IMR-90 (cell line): ENCODE data around the gene GYS1. TPM values are rescaled to one million over a fixed set of nuclear protein-coding genes. Genes with fewer than 3 reads are reported as not detected.

ENCODE experiments used
- ATAC-seq: fragments of 200-7000 bp; cut with Tn5 transposase; 2 replicates; pipeline ENCODE4 v1.9.1; 2020; ENCODE audit warnings: low read depth, mild to moderate bottlenecking, moderate library complexity
- BruUV-seq: library from RNA; stranded (reverse); fragments of 400-500 nt; replicated peaks from 2 replicates; lab custom pipeline; 2021; lab: Mats Ljungman, UMichigan
- CTCF ChIA-PET: fragments of 300-600 bp; formaldehyde crosslinking; extraction: SDS; loops from one replicate; lab custom pipeline; 2021; ENCODE audit warnings: antibody characterized with exemption; lab: Yijun Ruan, JAX
- POLR2A ChIA-PET: fragments of 300-600 bp; sonication (Branson Sonifier 250); formaldehyde crosslinking; loops from one replicate; lab custom pipeline; 2022; ENCODE audit warnings: antibody characterized with exemption; ENCODE audit not compliant: unreplicated experiment; lab: Charles Lee
- DNase-seq: peaks from one replicate; pipeline ENCODE4 v3.0.0; 2013
- H2AFZ ChIP-seq: replicated peaks from 2 replicates; pipeline ENCODE3; 2013; ENCODE audit warnings: low read length, mild to moderate bottlenecking; ENCODE audit not compliant: poor library complexity
- H2AK5ac ChIP-seq: 2 replicates; pipeline ENCODE4 v1.6.1; 2013; ENCODE audit warnings: low read depth, low read length, inconsistent platforms
- H2AK9ac ChIP-seq: replicated peaks from 2 replicates; pipeline ENCODE3; 2013; ENCODE audit warnings: mild to moderate bottlenecking, low read depth, low read length, moderate library complexity; ENCODE audit not compliant: poor library complexity
- H2BK120ac ChIP-seq: 2 replicates; pipeline ENCODE4 v1.6.1; 2013; ENCODE audit warnings: low read depth, low read length, inconsistent platforms
- H2BK15ac ChIP-seq: 3 replicates; pipeline ENCODE4 v1.6.1; 2013; ENCODE audit warnings: low read depth, low read length, inconsistent platforms
- H2BK20ac ChIP-seq: 2 replicates; pipeline ENCODE4 v1.6.1; 2013; ENCODE audit warnings: low read depth, mild to moderate bottlenecking, inconsistent platforms, low read length, moderate library complexity
- H2BK5ac ChIP-seq: 2 replicates; pipeline ENCODE4 v1.6.1; 2013; ENCODE audit warnings: mild to moderate bottlenecking, low read depth, low read length, inconsistent platforms; ENCODE audit not compliant: poor library complexity, severe bottlenecking
- H3K14ac ChIP-seq: replicated peaks from 2 replicates; pipeline ENCODE4 v1.6.1; 2013; ENCODE audit warnings: low read depth, low read length, inconsistent platforms
- H3K18ac ChIP-seq: 2 replicates; pipeline ENCODE4 v1.6.1; 2013; ENCODE audit warnings: low read depth, low read length, control low read depth
- H3K23ac ChIP-seq: 2 replicates; pipeline ENCODE4 v1.6.1; 2013; ENCODE audit warnings: low read depth, low read length, inconsistent platforms
- H3K27ac ChIP-seq: 2 replicates; pipeline ENCODE4 v1.5.1; 2013; ENCODE audit warnings: mild to moderate bottlenecking, control low read depth, low read length; ENCODE audit not compliant: insufficient read depth
- H3K27me3 ChIP-seq: 2 replicates; pipeline ENCODE4 v1.6.1; 2013; ENCODE audit warnings: low read length; ENCODE audit not compliant: control insufficient read depth, insufficient read depth
- H3K36me3 ChIP-seq: 2 replicates; pipeline ENCODE4 v1.6.1; 2013; ENCODE audit warnings: low read length, mixed read lengths; ENCODE audit not compliant: control insufficient read depth, insufficient read depth
- H3K4ac ChIP-seq: 2 replicates; pipeline ENCODE4 v1.6.1; 2013; ENCODE audit warnings: low read depth, low read length, inconsistent platforms
- H3K4me1 ChIP-seq: 2 replicates; pipeline ENCODE4 v1.6.1; 2013; ENCODE audit warnings: low read length, mixed read lengths; ENCODE audit not compliant: control insufficient read depth, insufficient read depth
- H3K4me2 ChIP-seq: 2 replicates; pipeline ENCODE4 v1.6.1; 2013; ENCODE audit warnings: low read depth, mild to moderate bottlenecking, control low read depth, low read length, moderate library complexity
- H3K4me3 ChIP-seq: 2 replicates; pipeline ENCODE4 v1.5.1; 2013; ENCODE audit warnings: low read depth, mild to moderate bottlenecking, control low read depth, low read length, moderate library complexity; ENCODE audit not compliant: insufficient read depth
- H3K56ac ChIP-seq: 2 replicates; pipeline ENCODE4 v1.6.1; 2013; ENCODE audit warnings: low read length, inconsistent platforms; ENCODE audit not compliant: insufficient read depth; ENCODE audit errors: extremely low read depth
- H3K79me1 ChIP-seq, 2 experiments: 2 replicates each; pipeline ENCODE4 v1.6.1; 2013; ENCODE audit warnings: low read length in 2 of 2, inconsistent platforms in 1 of 2, low read depth in 1 of 2
- H3K9ac ChIP-seq: 2 replicates; pipeline ENCODE4 v1.6.1; 2013; ENCODE audit warnings: low read depth, low read length, control low read depth
- H3K9me1 ChIP-seq: 2 replicates; pipeline ENCODE4 v1.6.1; 2013; ENCODE audit warnings: low read length, inconsistent platforms; ENCODE audit not compliant: insufficient read depth
- H3K9me3 ChIP-seq: 2 replicates; pipeline ENCODE4 v1.6.1; 2013; ENCODE audit warnings: low read length; ENCODE audit not compliant: control insufficient read depth, insufficient read depth
- H4K20me1 ChIP-seq: 2 replicates; pipeline ENCODE4 v1.6.1; 2013; ENCODE audit warnings: low read length, inconsistent platforms; ENCODE audit not compliant: insufficient read depth
- H4K5ac ChIP-seq: 2 replicates; pipeline ENCODE4 v1.6.1; 2013; ENCODE audit warnings: mild to moderate bottlenecking, low read depth, low read length, control low read depth
- H4K8ac ChIP-seq, 2 experiments: 2 replicates each; pipeline ENCODE4 v1.6.1; 2013; ENCODE audit warnings: low read depth in 2 of 2, low read length in 2 of 2, control low read depth in 1 of 2, inconsistent platforms in 1 of 2
- H4K91ac ChIP-seq: 2 replicates; pipeline ENCODE4 v1.6.1; 2013; ENCODE audit warnings: low read depth, low read length, inconsistent platforms; ENCODE audit not compliant: insufficient read depth
- BHLHE40 ChIP-seq: fragments of 150-350 bp; IDR thresholded peaks from 2 replicates; pipeline ENCODE4 v1.6.1; 2016; ENCODE audit warnings: mild to moderate bottlenecking, low read depth, low read length
- NFE2L2 ChIP-seq: fragments of 150-350 bp; IDR thresholded peaks from 2 replicates; pipeline ENCODE4 v1.6.1; 2016; ENCODE audit warnings: low read depth, mild to moderate bottlenecking, low read length
- WGBS, 2 experiments: methylation state at CpG; one replicate each; pipeline versions ENCODE4 v1.1.5 to v1.1.7; 2013; ENCODE audit warnings: missing lambda C conversion rate in 2 of 2; ENCODE audit not compliant: insufficient read length in 1 of 2; ENCODE audit errors: extremely low coverage in 2 of 2; 5-methylcytosine and 5-hydroxymethylcytosine counted together
- dilution Hi-C: fragments of 300-500 bp; cut with HindIII; formaldehyde crosslinking; loops from one replicate; pipeline ENCODE4 v1.14.3; 2018; ENCODE audit warnings: low sequenced_read_pairs; ENCODE audit not compliant: unreplicated experiment
- in situ Hi-C: fragments of 300-500 bp; cut with MboI; formaldehyde crosslinking; loops from 3 replicates; pipeline ENCODE4 v1.14.3; 2019; ENCODE audit warnings: low sequenced_read_pairs, inconsistent platforms, mixed read lengths
- intact Hi-C: fragments of 100-400 bp; cut with micrococcal nuclease; formaldehyde crosslinking; loops from 2 replicates; pipeline ENCODE4 v1.10.0; 2022
- polyA plus RNA-seq, 3 experiments: library from polyadenylated mRNA; depleted of rRNA; stranded (reverse); fragments of >200 nt; gene quantifications; 2 replicates each; pipeline ENCODE4 v1.2.3, GENCODE V29; 2012; ENCODE audit warnings: low replicate concordance in 1 of 3
- total RNA-seq: library from RNA; depleted of rRNA; stranded (reverse); fragments of >200 nt; gene quantifications from 2 replicates; pipeline ENCODE4 v1.2.3, GENCODE V29; 2012

Gene GYS1
- total and polyA plus RNA-seq, 2 of the 4 experiments (the other 2 are of a cell fraction), result 38.7 to 72.2 TPM

- Histone ChIP-seq H3K56ac (no peak overlapping the region), H3K36me3 (no peaks in the 10 kb centered on the region), H2BK120ac (no peak overlapping the region), H2AK9ac (no peak overlapping the region), H3K27me3 (no peaks in the 10 kb centered on the region), H3K27ac (no peak overlapping the region), H4K5ac (no peak overlapping the region), H3K4me3 (no peak overlapping the region), H2BK15ac (no peak overlapping the region), H3K9me1 (no peaks in the 10 kb centered on the region), H2BK5ac (no peak overlapping the region), H2AK5ac (no peak overlapping the region), H2BK20ac (no peak overlapping the region), H3K9me3 (peaks cover 9% of the 10 kb centered on the region; the same call in 1 of the 2 replicates), H3K4ac (no peak overlapping the region), H3K14ac (no peak overlapping the region), H4K8ac (no peak overlapping the region), H2AFZ (no peak overlapping the region), H4K91ac (no peak overlapping the region), H3K4me2 (no peak overlapping the region), H3K79me1 (no peaks in the 10 kb centered on the region), H4K20me1 (no peaks in the 10 kb centered on the region), H3K18ac (no peak overlapping the region), H3K9ac (no peak overlapping the region), H3K4me1 (no peaks in the 10 kb centered on the region), H3K23ac (no peak overlapping the region)
- dilution Hi-C loops (no loop called here), intact Hi-C loops (no loop called here), in situ Hi-C loops (no loop called here)
- ATAC-seq, result no peak
- BruUV-seq, result no TSS peak
- WGBS, 2 experiments, result 67% methylated on average over 2 of the region's 2 CpGs; no CpG with 5 or more reads in 1 of the 2 experiments
- ChIA-PET CTCF (no interaction called here), POLR2A (no interaction called here)
- TF ChIP-seq BHLHE40 (no peak), NFE2L2 (no peak)
- DNase-seq, result no peak
Observed at GRCh38 chr19:48945817-48946216, 47.3 kb downstream of the GYS1 start.
